Amniotic epithelial cell (primary cell): Measurements from ENCODE around the gene PDE10A.

ENCODE experiments used
- DNase-seq: peaks from one replicate; pipeline ENCODE4 v3.0.0-alpha.2; 2010; ENCODE audit warnings: low read depth

PDE10A gene

GRCh38 chr6:165389534-165389933 lies 273.5 kb downstream of the PDE10A start:
- no peak for DNase-seq

- DNase-seq, result no peak
These were observed 279.7 kb downstream of the PDE10A start for GRCh38 chr6:165383323-165383722.

- no peak for DNase-seq
These were observed 286.9 kb downstream of the PDE10A start for GRCh38 chr6:165376100-165376499.

GRCh38 chr6:165365371-165365770 lies 297.7 kb downstream of the PDE10A start:
- no peak for DNase-seq

- DNase-seq, result no peak
These were observed 317.3 kb downstream of the PDE10A start for GRCh38 chr6:165345700-165346099.

GRCh38 chr6:165340532-165340931 lies 322.5 kb downstream of the PDE10A start:
- no peak for DNase-seq

GRCh38 chr6:165325609-165326008 lies 337.4 kb downstream of the PDE10A start:
- DNase-seq, result no peak

GRCh38 chr6:165321555-165322145 lies 341.4 kb downstream of the PDE10A start:
- DNase-seq, result no peak

GRCh38 chr6:165321150-165321549 lies 341.9 kb downstream of the PDE10A start:
- DNase-seq, result no peak

GRCh38 chr6:165317723-165318122 lies 345.3 kb downstream of the PDE10A start:
- no peak for DNase-seq

GRCh38 chr6:165308926-165309731 lies 353.9 kb downstream of the PDE10A start, which contains the start of gene C6orf118:
TSS of gene C6orf118 (minus strand) at chr6:165309605. CDS start at chr6:165309586, 19 bp downstream.
- peak; percentile 66 for DNase-seq

GRCh38 chr6:165306955-165307354 lies 356.1 kb downstream of the PDE10A start:
- no peak for DNase-seq

GRCh38 chr6:165301372-165302246 lies 361.4 kb downstream of the PDE10A start:
- no peak for DNase-seq

- no peak for DNase-seq
These were observed 362.6 kb downstream of the PDE10A start for GRCh38 chr6:165300422-165300936.

GRCh38 chr6:165298875-165299274 lies 364.2 kb downstream of the PDE10A start:
- DNase-seq, result no peak

- no peak for DNase-seq
These were observed 364.6 kb downstream of the PDE10A start for GRCh38 chr6:165298402-165298801.

GRCh38 chr6:165292657-165293056 lies 370.4 kb downstream of the PDE10A start:
- no peak for DNase-seq
